Gastrocnemius medialis (tissue), 4 donors: Measurements from ENCODE around the gene FBXW11. TPM values are rescaled to one million over a fixed set of nuclear protein-coding genes. Genes with fewer than 3 reads are reported as not detected.
"Not testable (repeated sequence)": the region's sequence is repeated elsewhere in the genome, so short reads cannot be mapped to it uniquely, and the experiment has no call there.

ENCODE experiments used
- ATAC-seq, 2 donors: fragments of 150-250 bp; one replicate each; pipeline ENCODE4 v1.9.1; 2016
- DNase-seq, 2 donors: peaks; one replicate each; pipeline ENCODE4 v3.0.0-alpha.2; 2019
- H3K27ac ChIP-seq, 4 donors: fragments of 200-600 bp; sonication (generic); 1 replicate in 1 of 4; 2 replicates in 3 of 4; pipeline ENCODE4 v1.5.1; 2016 to 2018; ENCODE audit warnings: mild to moderate bottlenecking in 2 of 4, moderate library complexity in 1 of 4
- H3K27me3 ChIP-seq, 3 donors: fragments of 200-600 bp; sonication (generic) in 2 of 3; 1 replicate in 1 of 3; 2 replicates in 2 of 3; pipeline versions ENCODE4 v1.5.1 to v1.6.0; 2016 to 2019; ENCODE audit warnings: mild to moderate bottlenecking in 1 of 3, moderate library complexity in 1 of 3
- H3K36me3 ChIP-seq, 2 donors: fragments of 200-600 bp; sonication (generic) in 1 of 2; one replicate each; pipeline ENCODE4 v1.5.1; 2017 to 2018
- H3K4me1 ChIP-seq, 2 donors: fragments of 200-600 bp; sonication (generic) in 1 of 2; one replicate each; pipeline ENCODE4 v1.5.1; 2016 to 2017; ENCODE audit warnings: mild to moderate bottlenecking in 2 of 2
- H3K4me3 ChIP-seq, 4 donors: fragments of 200-600 bp; sonication (generic) in 3 of 4; 1 replicate in 1 of 4; 2 replicates in 3 of 4; pipeline ENCODE4 v1.5.1; 2016 to 2019; ENCODE audit warnings: mild to moderate bottlenecking in 2 of 4
- H3K9me3 ChIP-seq, 3 donors: fragments of 200-600 bp; sonication (generic) in 2 of 3; 1 replicate in 1 of 3; 2 replicates in 2 of 3; pipeline ENCODE4 v1.5.1; 2016 to 2019
- POLR2A ChIP-seq, 2 donors: fragments of 450-650 bp; IDR thresholded peaks; one replicate each; pipeline ENCODE4 v1.6.1; 2017; ENCODE audit warnings: antibody characterized with exemption in 2 of 2, mild to moderate bottlenecking in 2 of 2, moderate library complexity in 2 of 2
- in situ Hi-C, 4 donors: fragments of 200-750 bp; cut with MboI; loops; one replicate each; pipeline versions ENCODE4 v1.15.0 to v1.8.0; 2017; ENCODE audit warnings: low sequenced_read_pairs in 4 of 4
- intact Hi-C: fragments of 100-400 bp; cut with DNase I; formaldehyde crosslinking; loops from one replicate; pipeline ENCODE4 v1.15.1; 2023; ENCODE audit warnings: low total_unique reads
- total RNA-seq, 4 donors: library from RNA; depleted of rRNA; stranded (reverse); fragments of >200 nt; gene quantifications; one replicate each; pipeline versions ENCODE4 v1.1.0 to v1.2.3, GENCODE V29; 2016
- TF ChIP-seq, protein P1 (sequence below), 5 experiments: fragments of 450-650 bp in 3 of 5; fragments of 200-600 bp in 2 of 5; sonication (generic) in 2 of 5; IDR thresholded peaks in 4 of 5; conservative IDR thresholded peaks in 1 of 5; 1 replicate in 4 of 5; 2 replicates in 1 of 5; pipeline ENCODE4 v1.5.1; 2016 to 2019; ENCODE audit warnings: antibody characterized with exemption in 5 of 5, mild to moderate bottlenecking in 3 of 5, moderate library complexity in 3 of 5

FBXW11 gene
- total RNA-seq, 4 donors from 2014 or later = 68.5 to 80.8 (median 72.2) TPM

DNA sequence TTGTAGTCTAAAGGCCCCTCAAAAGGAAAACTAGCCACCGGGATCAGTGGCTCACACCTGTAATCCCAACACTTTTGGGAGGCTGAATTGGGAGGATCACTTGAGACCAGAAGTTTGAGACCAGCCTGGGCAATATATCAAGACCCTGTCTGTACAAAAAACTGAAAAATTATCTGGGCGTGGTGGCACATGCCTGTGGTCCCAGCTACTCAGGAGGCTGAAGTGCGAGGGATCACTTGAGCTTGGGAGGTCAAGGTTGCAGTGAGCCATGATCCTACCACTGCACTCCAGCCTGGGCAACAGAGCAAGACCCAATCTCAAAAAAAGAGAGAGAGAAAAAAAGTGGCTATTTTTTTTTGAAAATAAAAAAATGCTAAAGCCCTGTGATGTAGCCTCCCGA, 55.2 kb downstream of the FBXW11 start:
- TF ChIP-seq, protein P1, sequence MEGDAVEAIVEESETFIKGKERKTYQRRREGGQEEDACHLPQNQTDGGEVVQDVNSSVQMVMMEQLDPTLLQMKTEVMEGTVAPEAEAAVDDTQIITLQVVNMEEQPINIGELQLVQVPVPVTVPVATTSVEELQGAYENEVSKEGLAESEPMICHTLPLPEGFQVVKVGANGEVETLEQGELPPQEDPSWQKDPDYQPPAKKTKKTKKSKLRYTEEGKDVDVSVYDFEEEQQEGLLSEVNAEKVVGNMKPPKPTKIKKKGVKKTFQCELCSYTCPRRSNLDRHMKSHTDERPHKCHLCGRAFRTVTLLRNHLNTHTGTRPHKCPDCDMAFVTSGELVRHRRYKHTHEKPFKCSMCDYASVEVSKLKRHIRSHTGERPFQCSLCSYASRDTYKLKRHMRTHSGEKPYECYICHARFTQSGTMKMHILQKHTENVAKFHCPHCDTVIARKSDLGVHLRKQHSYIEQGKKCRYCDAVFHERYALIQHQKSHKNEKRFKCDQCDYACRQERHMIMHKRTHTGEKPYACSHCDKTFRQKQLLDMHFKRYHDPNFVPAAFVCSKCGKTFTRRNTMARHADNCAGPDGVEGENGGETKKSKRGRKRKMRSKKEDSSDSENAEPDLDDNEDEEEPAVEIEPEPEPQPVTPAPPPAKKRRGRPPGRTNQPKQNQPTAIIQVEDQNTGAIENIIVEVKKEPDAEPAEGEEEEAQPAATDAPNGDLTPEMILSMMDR (IDR thresholded peaks at IDR 0.05 in 4 of 5, conservative IDR thresholded peaks at IDR 0.05 in 1 of 5) = no peak
- TF ChIP-seq POLR2A (IDR thresholded peaks at IDR 0.05) = no peak
- intact Hi-C loops (no loop called here), in situ Hi-C loops (no loop called here)
- Histone ChIP-seq H3K36me3 (no peaks in the 10 kb centered on the region), H3K27ac (no peak overlapping the region), H3K27me3 (no peaks in the 10 kb centered on the region), H3K4me3 (no peak overlapping the region), H3K4me1 (peaks cover 23 to 34% of the 10 kb centered on the region in 2 donors), H3K9me3 (no peaks in the 10 kb centered on the region)
- ATAC-seq (no peak), DNase-seq (no peak)

DNA sequence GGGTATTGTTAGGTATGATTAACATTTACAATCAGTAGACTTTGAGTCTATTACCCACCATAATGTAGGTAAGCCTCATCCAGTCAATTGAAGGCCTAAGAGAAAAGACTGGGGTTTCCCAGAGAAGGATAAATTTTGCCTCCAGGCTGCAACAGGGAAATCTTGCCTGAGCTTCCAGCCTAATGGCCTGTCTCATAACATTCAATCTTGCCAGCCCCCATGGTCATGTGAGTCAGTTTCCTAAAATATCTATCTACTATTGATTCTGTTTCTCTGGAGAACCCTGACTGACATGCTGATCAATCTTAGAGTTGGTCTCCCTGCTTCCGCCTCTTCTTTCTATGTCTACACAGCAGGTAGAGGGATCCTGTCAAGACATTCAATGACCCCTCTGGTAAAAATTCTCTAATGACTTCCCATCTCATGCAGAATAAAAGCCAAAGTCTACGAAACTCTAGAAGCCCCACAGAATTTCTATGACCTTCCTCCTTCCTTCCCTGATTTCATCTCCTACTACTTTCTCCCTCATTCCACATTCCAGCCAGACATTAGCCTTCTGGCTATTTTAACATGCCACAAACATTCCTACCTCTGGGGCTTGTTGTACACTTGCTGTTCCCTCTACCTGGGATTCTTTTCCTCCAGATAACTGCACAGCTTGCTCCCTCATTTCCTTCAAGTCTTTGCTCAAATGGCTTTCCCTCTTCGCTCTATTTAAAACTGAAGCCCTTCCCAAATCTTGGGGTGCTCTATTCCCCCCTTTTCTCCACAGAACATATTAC, 60.2 kb downstream of the FBXW11 start:
- Histone ChIP-seq H3K27ac (peak overlapping the region in 2 of 4 donors; percentile 49 to 54), H3K36me3 (no peaks in the 10 kb centered on the region), H3K9me3 (no peaks in the 10 kb centered on the region), H3K4me1 (peaks cover 27 to 37% of the 10 kb centered on the region in 2 donors), H3K4me3 (no peak overlapping the region), H3K27me3 (no peaks in the 10 kb centered on the region)
- ATAC-seq (no peak), DNase-seq (no peak)
- intact Hi-C loops = no loop called here
- in situ Hi-C loops = no loop called here
- TF ChIP-seq POLR2A (IDR thresholded peaks at IDR 0.05) = no peak
- TF ChIP-seq, protein P1 (IDR thresholded peaks at IDR 0.05 in 4 of 5, conservative IDR thresholded peaks at IDR 0.05 in 1 of 5) = no peak

DNA sequence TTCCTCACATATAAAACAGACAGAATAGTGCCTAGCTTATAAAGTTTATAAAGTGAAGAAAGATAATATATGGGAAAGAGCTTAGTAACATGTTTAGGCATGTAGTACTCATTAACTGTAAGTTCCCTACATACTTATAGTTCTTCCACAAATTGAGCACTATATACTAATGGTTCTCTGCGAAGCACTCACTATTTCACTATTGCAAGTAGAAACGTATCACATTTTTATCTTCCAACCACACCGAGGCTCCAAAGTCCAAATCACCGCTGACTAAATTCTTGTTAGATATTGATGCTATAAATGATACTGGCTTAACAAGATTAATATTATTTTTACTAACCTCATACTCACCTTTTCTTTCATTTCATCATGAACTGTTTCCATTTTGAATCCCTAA, 61.0 kb downstream of the FBXW11 start:
- no peaks in the 10 kb centered on the region for H3K27me3 ChIP-seq
- intact Hi-C loops = no loop called here
- TF ChIP-seq POLR2A (IDR thresholded peaks at IDR 0.05) = no peak
- TF ChIP-seq, protein P1 (IDR thresholded peaks at IDR 0.05 in 4 of 5, conservative IDR thresholded peaks at IDR 0.05 in 1 of 5) = no peak

DNA sequence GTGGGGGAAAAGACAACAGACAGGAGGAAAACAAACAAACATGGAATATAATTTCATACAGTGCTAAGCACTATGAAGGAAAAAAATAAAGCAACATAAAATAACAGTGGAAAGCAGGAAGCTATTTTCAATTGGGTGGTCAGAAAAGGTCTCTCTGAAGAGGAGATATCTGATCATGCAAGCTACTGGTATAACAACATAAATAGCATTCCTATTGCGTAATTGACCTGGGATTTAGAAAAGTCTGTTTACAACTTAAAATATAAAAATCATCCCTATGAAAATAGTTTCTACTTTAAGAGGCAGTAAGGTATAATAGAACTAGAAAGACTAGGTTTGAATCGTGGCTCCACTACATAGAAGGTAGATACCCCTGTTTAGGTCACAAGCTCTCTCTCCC, 61.4 kb downstream of the FBXW11 start:
- H3K27ac ChIP-seq = peak overlapping the region; percentile 3 to 54 (median 34)
- no peak overlapping the region for H3K4me3 ChIP-seq
- no peaks in the 10 kb centered on the region for H3K27me3 ChIP-seq
- no peaks in the 10 kb centered on the region for H3K9me3 ChIP-seq
- ATAC-seq = no peak
- no peaks in the 10 kb centered on the region for H3K36me3 ChIP-seq
- TF ChIP-seq, protein P1 (IDR thresholded peaks at IDR 0.05 in 4 of 5, conservative IDR thresholded peaks at IDR 0.05 in 1 of 5) = no peak
- no peak for TF ChIP-seq POLR2A (IDR thresholded peaks at IDR 0.05)
- H3K4me1 ChIP-seq = peaks cover 37% of the 10 kb centered on the region in 2 donors
- in situ Hi-C loops (no loop called here), intact Hi-C loops (no loop called here)
- no peak for DNase-seq

More for the DNA sequence above, 61.0 kb downstream of the FBXW11 start:
- Histone ChIP-seq H3K27ac (peak overlapping the region; percentile 3 to 54 (median 34)), H3K36me3 (no peaks in the 10 kb centered on the region), H3K9me3 (no peaks in the 10 kb centered on the region), H3K4me3 (no peak overlapping the region), H3K4me1 (peaks cover 33 to 37% of the 10 kb centered on the region in 2 donors)
- no peak for ATAC-seq
- DNase-seq = no peak
- in situ Hi-C loops = no loop called here

DNA sequence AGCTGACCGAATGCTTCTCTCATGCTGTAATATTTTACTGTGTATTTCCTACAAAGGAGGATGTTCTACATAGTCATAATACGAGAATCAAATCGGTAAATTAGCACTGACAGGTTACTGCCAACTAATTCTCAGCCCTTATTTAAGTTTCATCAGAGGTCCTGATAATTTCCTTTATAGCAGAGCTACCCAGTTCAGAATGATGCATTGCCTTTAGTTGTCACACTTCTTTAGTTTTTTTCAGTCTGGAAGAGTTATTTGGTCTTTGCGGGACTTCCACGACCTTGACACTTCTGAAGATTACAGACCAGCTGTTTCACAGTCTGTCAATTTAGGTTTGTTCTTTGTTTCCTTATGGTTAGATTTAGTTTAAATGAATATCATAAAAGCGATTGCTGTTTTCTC, 64.3 kb downstream of the FBXW11 start:
- in situ Hi-C loops, H3K27ac ChIP-seq: not testable (repeated sequence)

DNA sequence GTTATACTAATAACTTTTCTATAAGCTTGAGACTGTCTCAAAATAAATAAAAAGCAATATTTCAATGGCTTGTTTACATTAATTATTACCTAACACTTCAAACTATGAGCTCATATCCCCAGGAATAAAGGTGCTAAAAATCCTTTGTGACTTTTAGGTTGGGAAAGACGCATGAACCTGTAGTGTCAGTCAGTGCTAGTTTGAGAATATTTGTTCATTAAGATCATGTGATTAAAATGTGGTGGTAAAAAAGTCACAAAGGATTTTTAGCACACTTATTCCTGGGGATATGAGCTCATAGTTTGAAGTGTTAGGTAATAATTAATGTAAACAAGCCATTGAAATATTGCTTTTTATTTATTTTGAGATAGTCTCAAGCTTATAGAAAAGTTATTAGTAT, 64.8 kb downstream of the FBXW11 start:
- ATAC-seq, H3K27me3 ChIP-seq, in situ Hi-C loops, H3K9me3 ChIP-seq, H3K27ac ChIP-seq, intact Hi-C loops, H3K4me3 ChIP-seq, H3K36me3 ChIP-seq, DNase-seq: not testable (repeated sequence)
- peaks cover 29 to 38% of the 10 kb centered on the region in 2 donors for H3K4me1 ChIP-seq

More for the DNA sequence above, 64.3 kb downstream of the FBXW11 start:
- DNase-seq, intact Hi-C loops, ATAC-seq, H3K9me3 ChIP-seq, H3K27me3 ChIP-seq, H3K4me3 ChIP-seq, H3K36me3 ChIP-seq: not testable (repeated sequence)
- H3K4me1 ChIP-seq = peaks cover 29 to 38% of the 10 kb centered on the region in 2 donors

DNA sequence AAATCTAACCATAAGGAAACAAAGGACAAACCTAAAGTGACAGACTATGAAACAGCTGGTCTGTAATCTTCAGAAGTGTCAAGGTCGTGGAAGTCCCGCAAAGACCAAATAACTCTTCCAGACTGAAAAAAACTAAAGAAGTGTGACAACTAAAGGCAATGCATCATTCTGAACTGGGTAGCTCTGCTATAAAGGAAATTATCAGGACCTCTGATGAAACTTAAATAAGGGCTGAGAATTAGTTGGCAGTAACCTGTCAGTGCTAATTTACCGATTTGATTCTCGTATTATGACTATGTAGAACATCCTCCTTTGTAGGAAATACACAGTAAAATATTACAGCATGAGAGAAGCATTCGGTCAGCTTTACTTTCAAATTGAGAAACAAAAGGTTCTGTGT, 65.2 kb downstream of the FBXW11 start:
- peaks cover 28 to 38% of the 10 kb centered on the region in 2 donors for H3K4me1 ChIP-seq
- H3K27ac ChIP-seq, H3K9me3 ChIP-seq, H3K4me3 ChIP-seq, intact Hi-C loops, H3K36me3 ChIP-seq, in situ Hi-C loops, ATAC-seq, DNase-seq, H3K27me3 ChIP-seq: not testable (repeated sequence)
